ENCODE results near the gene SPOCK1. TPM values are rescaled to one million over a fixed set of nuclear protein-coding genes. Genes with fewer than 3 reads are reported as not detected.

SPOCK1 gene
- total and polyA plus RNA-seq, 2 of the 13 experiments (the other 11 are each of a cell fraction or from before 2014, with no cell fraction given) = 0.18 to 0.29 TPM

DNA sequence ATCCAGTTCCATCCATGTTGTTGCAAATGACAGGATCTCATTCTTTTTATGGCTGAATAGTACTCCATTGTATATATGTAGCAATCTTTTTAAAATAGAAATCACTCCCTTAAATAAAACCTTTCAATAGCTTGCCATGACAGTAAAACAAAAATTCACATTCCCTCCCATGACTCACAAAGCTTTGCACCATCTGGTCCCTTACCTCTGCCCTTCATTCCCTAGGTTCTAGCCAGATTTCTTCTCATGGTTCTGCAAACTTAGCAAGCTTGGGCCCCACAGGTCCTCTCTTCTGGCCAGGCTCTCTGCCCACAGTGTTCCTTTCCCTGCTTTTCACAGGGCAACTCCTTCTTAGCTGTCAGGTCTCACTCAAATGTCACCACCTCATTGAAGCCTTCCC, 4.3 kb upstream of the SPOCK1 start (continued):
- TF ChIP-seq, protein P1, sequence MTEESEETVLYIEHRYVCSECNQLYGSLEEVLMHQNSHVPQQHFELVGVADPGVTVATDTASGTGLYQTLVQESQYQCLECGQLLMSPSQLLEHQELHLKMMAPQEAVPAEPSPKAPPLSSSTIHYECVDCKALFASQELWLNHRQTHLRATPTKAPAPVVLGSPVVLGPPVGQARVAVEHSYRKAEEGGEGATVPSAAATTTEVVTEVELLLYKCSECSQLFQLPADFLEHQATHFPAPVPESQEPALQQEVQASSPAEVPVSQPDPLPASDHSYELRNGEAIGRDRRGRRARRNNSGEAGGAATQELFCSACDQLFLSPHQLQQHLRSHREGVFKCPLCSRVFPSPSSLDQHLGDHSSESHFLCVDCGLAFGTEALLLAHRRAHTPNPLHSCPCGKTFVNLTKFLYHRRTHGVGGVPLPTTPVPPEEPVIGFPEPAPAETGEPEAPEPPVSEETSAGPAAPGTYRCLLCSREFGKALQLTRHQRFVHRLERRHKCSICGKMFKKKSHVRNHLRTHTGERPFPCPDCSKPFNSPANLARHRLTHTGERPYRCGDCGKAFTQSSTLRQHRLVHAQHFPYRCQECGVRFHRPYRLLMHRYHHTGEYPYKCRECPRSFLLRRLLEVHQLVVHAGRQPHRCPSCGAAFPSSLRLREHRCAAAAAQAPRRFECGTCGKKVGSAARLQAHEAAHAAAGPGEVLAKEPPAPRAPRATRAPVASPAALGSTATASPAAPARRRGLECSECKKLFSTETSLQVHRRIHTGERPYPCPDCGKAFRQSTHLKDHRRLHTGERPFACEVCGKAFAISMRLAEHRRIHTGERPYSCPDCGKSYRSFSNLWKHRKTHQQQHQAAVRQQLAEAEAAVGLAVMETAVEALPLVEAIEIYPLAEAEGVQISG (CRISPR knock-in tag; IDR thresholded peaks at IDR 0.05) = no peak
- TF ChIP-seq RORA (CRISPR knock-in tag; IDR thresholded peaks at IDR 0.05) = no peak
- TF ChIP-seq, protein P2, sequence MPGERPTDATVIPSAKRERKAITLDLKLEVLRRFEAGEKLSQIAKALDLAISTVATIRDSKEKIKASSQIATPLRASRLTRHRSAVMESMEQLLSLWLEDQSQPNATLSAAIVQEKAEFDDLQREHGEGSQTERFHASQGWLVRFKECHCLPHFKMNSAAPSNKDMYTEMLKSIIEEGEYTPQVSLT (CRISPR knock-in tag; IDR thresholded peaks at IDR 0.05; ENCODE audit: borderline replicate concordance, low read depth) = no peak
- TF ChIP-seq, protein P3, sequence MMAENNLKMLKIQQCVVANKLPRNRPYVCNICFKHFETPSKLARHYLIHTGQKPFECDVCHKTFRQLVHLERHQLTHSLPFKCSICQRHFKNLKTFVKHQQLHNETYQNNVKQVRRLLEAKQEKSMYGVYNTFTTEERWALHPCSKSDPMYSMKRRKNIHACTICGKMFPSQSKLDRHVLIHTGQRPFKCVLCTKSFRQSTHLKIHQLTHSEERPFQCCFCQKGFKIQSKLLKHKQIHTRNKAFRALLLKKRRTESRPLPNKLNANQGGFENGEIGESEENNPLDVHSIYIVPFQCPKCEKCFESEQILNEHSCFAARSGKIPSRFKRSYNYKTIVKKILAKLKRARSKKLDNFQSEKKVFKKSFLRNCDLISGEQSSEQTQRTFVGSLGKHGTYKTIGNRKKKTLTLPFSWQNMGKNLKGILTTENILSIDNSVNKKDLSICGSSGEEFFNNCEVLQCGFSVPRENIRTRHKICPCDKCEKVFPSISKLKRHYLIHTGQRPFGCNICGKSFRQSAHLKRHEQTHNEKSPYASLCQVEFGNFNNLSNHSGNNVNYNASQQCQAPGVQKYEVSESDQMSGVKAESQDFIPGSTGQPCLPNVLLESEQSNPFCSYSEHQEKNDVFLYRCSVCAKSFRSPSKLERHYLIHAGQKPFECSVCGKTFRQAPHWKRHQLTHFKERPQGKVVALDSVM (CRISPR knock-in tag; IDR thresholded peaks at IDR 0.05) = no peak
- no peak for TF ChIP-seq ZNF878 (CRISPR knock-in tag; IDR thresholded peaks at IDR 0.05)
- TF ChIP-seq ZFP90 (CRISPR knock-in tag; IDR thresholded peaks at IDR 0.05; ENCODE audit: borderline replicate concordance) = no peak
- TF ChIP-seq MTF2 (CRISPR knock-in tag; IDR thresholded peaks at IDR 0.05; ENCODE audit: borderline replicate concordance) = no peak

DNA sequence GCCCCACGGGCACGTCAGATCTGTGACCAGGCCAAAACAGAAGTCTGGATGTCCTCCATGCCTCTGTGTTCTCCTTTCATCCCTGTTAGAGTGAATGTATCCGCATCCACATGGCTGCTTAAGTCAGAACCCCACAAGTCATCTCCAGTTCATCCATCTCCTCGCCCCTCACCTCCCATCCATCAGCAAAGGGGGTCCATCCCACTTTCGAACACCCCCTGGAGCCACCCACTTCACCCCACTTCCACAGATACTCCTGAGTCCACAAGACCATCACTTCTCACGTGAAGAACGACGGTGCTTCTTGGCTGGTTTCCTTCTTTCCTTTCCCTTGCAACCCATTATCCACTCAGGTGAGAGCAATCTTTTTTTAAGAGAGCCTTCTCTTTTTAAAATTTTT, 3.5 kb upstream of the SPOCK1 start:
- in situ Hi-C loops (cut with HindIII; ENCODE audit: extremely low pct_ligation_motif_present, low pct_unique_long_range_greater_than_20kb) = no loop called here
- H3K27ac ChIP-seq (ENCODE audit: extremely low read length, insufficient read depth, low read length) = no peak overlapping the region
- POLR2A ChIA-PET = no interaction called here
- no peaks in the 10 kb centered on the region for H3K4me1 ChIP-seq (ENCODE audit: insufficient read depth, low read length)
- CTCF ChIA-PET (ENCODE audit: low intra/inter-chr PET ratio, low total read pairs) = no interaction called here
- H4K20me1 ChIP-seq (ENCODE audit: insufficient read depth, low read length) = no peaks in the 10 kb centered on the region
- H3K36me3 ChIP-seq (replicated peaks in 1 of 2; ENCODE audit: control insufficient read depth in 1 of 2, insufficient read depth in 2 of 2, low read length in 2 of 2) = no peaks in the 10 kb centered on the region
- no peak for TF ChIP-seq ZNF264 (CRISPR knock-in tag; IDR thresholded peaks at IDR 0.05)
- TF ChIP-seq HNRNPLL (IDR thresholded peaks at IDR 0.05; ENCODE audit: low read depth, low read length, poor library complexity, severe bottlenecking) = no peak
- TF ChIP-seq ESRRA (CRISPR knock-in tag; IDR thresholded peaks at IDR 0.05; ENCODE audit: low read depth) = no peak
- no peak for TF ChIP-seq NFKBIZ (CRISPR knock-in tag; IDR thresholded peaks at IDR 0.05)
- TF ChIP-seq NCOA2 (CRISPR knock-in tag; IDR thresholded peaks at IDR 0.05) = no peak
- no peak for TF ChIP-seq SIN3A (IDR thresholded peaks at IDR 0.05; ENCODE audit: borderline replicate concordance, low read depth, low read length)
- TF ChIP-seq ZNF549 (CRISPR knock-in tag; IDR thresholded peaks at IDR 0.05) = no peak
- no peak overlapping the region for H2AFZ ChIP-seq (ENCODE audit: low read length)
- H3K9me3 ChIP-seq (ENCODE audit: low read length) = no peaks in the 10 kb centered on the region
- no peak overlapping the region for H3K9ac ChIP-seq (ENCODE audit: insufficient read depth, low read depth, low read length)
- H3K79me2 ChIP-seq (ENCODE audit: insufficient read depth, low read length) = no peaks in the 10 kb centered on the region
- intact Hi-C loops (cut with micrococcal nuclease; ENCODE audit: unreplicated experiment) = no loop called here
- H3K4me2 ChIP-seq (ENCODE audit: low read depth, low read length) = no peak overlapping the region
- H3K4me3 ChIP-seq (replicated peaks in 1 of 3; ENCODE audit: insufficient read depth in 1 of 3, low read depth in 2 of 3, low read length in 3 of 3) = no peak overlapping the region
- ATAC-seq (no peak), DNase-seq (ENCODE audit: low spot score) (no peak), FAIRE-seq (no peak)
- WGBS (ENCODE audit: low lambda C conversion rate) = 1% methylated on average over 8 of the region's 8 CpGs
- no TSS peak for BruUV-seq (replicated peaks)
- peaks cover 0 to 12% of the 10 kb centered on the region in 2 experiments; a peak in 2 of 5 replicates for H3K27me3 ChIP-seq (ENCODE audit: control insufficient read depth in 1 of 2, insufficient read depth in 2 of 2, low read length in 2 of 2)
